HCT116 (cell line): ENCODE results near the gene REG3G. TPM values are rescaled to one million over a fixed set of nuclear protein-coding genes. Genes with fewer than 3 reads are reported as not detected.

Experiments
- ATAC-seq: fragments of 200-7000 bp; cut with Tn5 transposase; 2 replicates; pipeline ENCODE4 v1.9.1; 2020; ENCODE audit warnings: mild to moderate bottlenecking, moderate library complexity
- BruUV-seq: library from RNA; stranded (reverse); fragments of 400-500 nt; replicated peaks from 2 replicates; lab custom pipeline; 2021; lab: Mats Ljungman, UMichigan
- CTCF ChIA-PET: fragments of 300-600 bp; sonication (Branson Sonifier 250); formaldehyde crosslinking; loops from one replicate; lab custom pipeline; 2021; ENCODE audit warnings: antibody characterized with exemption; lab: Charles Lee
- POLR2A ChIA-PET: fragments of 300-600, 350-600 bp; sonication (Branson Sonifier 250); formaldehyde crosslinking; loops from one replicate; lab custom pipeline; 2021; ENCODE audit warnings: antibody characterized with exemption; lab: Charles Lee
- RAD21 ChIA-PET, 2 experiments: fragments of 300-600 bp; sonication (Branson Sonifier 250); formaldehyde crosslinking; loops; one replicate each; lab custom pipeline; 2023; ENCODE audit warnings: low total read pairs in 2 of 2; ENCODE audit not compliant: uncharacterized antibody in 2 of 2, unreplicated experiment in 2 of 2, low non-redundant PET in 1 of 2; lab: Charles Lee
- DNase-seq: peaks from one replicate; pipeline ENCODE4 v3.0.0-alpha.2; 2010; ENCODE audit warnings: low read depth, low spot score
- H2AFZ ChIP-seq: fragments of 200-600 bp; shearing (Covaris generic), sonication (generic); 2 replicates; pipeline ENCODE4 v1.6.1; 2017; ENCODE audit warnings: low read depth, mixed run types, mixed read lengths, antibody characterized with exemption, low read length; ENCODE audit not compliant: poor library complexity, severe bottlenecking
- H3K27ac ChIP-seq: 2 replicates; pipeline ENCODE4 v1.5.1; 2012; ENCODE audit warnings: low read depth, low read length
- H3K27me3 ChIP-seq: fragments of 200-600 bp; sonication (generic); 2 replicates; pipeline ENCODE4 v1.6.1; 2016; ENCODE audit warnings: mixed run types, low read length, mixed read lengths; ENCODE audit not compliant: insufficient read depth
- H3K36me3 ChIP-seq, 2 experiments: fragments of 200-500 bp in 1 of 2; fragments of 200-600 bp in 1 of 2; sonication (Bioruptor generic) in 1 of 2; sonication (generic) in 1 of 2; 2 replicates each; pipeline versions ENCODE4 v1.5.1 to v1.6.1; 2014 to 2016; ENCODE audit warnings: low read length in 2 of 2, inconsistent platforms in 1 of 2, mixed read lengths in 1 of 2, mixed run types in 1 of 2; ENCODE audit not compliant: insufficient read depth in 2 of 2, control insufficient read depth in 1 of 2
- H3K4me1 ChIP-seq, 2 experiments: fragments of 200-600 bp in 1 of 2; sonication (generic) in 1 of 2; 2 replicates each; pipeline versions ENCODE4 v1.5.1 to v1.6.1; 2012 to 2017; ENCODE audit warnings: low read length in 2 of 2, inconsistent platforms in 1 of 2, mild to moderate bottlenecking in 1 of 2, mixed read lengths in 1 of 2, mixed run types in 1 of 2, moderate library complexity in 1 of 2; ENCODE audit not compliant: insufficient read depth in 2 of 2, control insufficient read depth in 1 of 2
- H3K4me2 ChIP-seq: fragments of 200-600 bp; sonication (generic); 2 replicates; pipeline ENCODE4 v1.6.1; 2017; ENCODE audit warnings: mixed run types, low read length, mixed read lengths
- H3K4me3 ChIP-seq, 2 experiments: fragments of 200-600 bp in 1 of 2; sonication (generic) in 1 of 2; replicated peaks in 1 of 2; 2 replicates each; pipeline ENCODE4 v1.5.1; 2011 to 2016; ENCODE audit warnings: low read length in 2 of 2, control low read depth in 1 of 2, low read depth in 1 of 2, mild to moderate bottlenecking in 1 of 2, mixed read lengths in 1 of 2, mixed run types in 1 of 2
- H3K79me2 ChIP-seq: fragments of 200-600 bp; sonication (generic); 2 replicates; pipeline ENCODE4 v1.6.1; 2017; ENCODE audit warnings: mild to moderate bottlenecking, mixed run types, low read length, moderate library complexity, mixed read lengths; ENCODE audit not compliant: insufficient read depth
- H3K9ac ChIP-seq: fragments of 200-600 bp; sonication (generic); 2 replicates; pipeline ENCODE4 v1.6.1; 2016; ENCODE audit warnings: low read length, mixed read lengths
- H3K9me2 ChIP-seq: fragments of 200-600 bp; sonication (generic), shearing (Covaris generic); 2 replicates; pipeline ENCODE4 v1.6.1; 2017; ENCODE audit warnings: mixed run types, mild to moderate bottlenecking, moderate library complexity; ENCODE audit not compliant: insufficient read depth
- H3K9me3 ChIP-seq, 2 experiments: fragments of 200-500 bp in 1 of 2; fragments of 200-600 bp in 1 of 2; sonication (Bioruptor generic) in 1 of 2; sonication (generic) in 1 of 2; 2 replicates each; pipeline ENCODE4 v1.6.1; 2014 to 2017; ENCODE audit warnings: low read length in 2 of 2, mixed read lengths in 2 of 2, inconsistent platforms in 1 of 2, low read depth in 1 of 2, mild to moderate bottlenecking in 1 of 2, mixed run types in 1 of 2, moderate library complexity in 1 of 2; ENCODE audit not compliant: control insufficient read depth in 1 of 2, insufficient read depth in 1 of 2
- H4K20me1 ChIP-seq: fragments of 200-600 bp; sonication (generic), shearing (Covaris generic); 2 replicates; pipeline ENCODE4 v1.6.1; 2017; ENCODE audit warnings: mixed run types, mild to moderate bottlenecking, moderate library complexity; ENCODE audit not compliant: insufficient read depth
- EZH2phosphoT487 ChIP-seq: fragments of 200-600 bp; IDR thresholded peaks from 2 replicates; pipeline ENCODE4 v1.6.1; 2018; ENCODE audit warnings: antibody characterized with exemption, borderline replicate concordance
- REST ChIP-seq: IDR thresholded peaks from 2 replicates; pipeline ENCODE4 v1.6.1; 2012; ENCODE audit warnings: low read depth
- SIN3A ChIP-seq: IDR thresholded peaks from 2 replicates; pipeline ENCODE4 v1.6.1; 2012; ENCODE audit warnings: low read depth
- ZNF274 ChIP-seq: fragments of 200-500 bp; sonication (Bioruptor generic); IDR thresholded peaks from 2 replicates; pipeline ENCODE4 v1.6.1; 2014; ENCODE audit warnings: mild to moderate bottlenecking, low read depth, low read length, inconsistent platforms
- intact Hi-C: fragments of 100-400 bp; cut with micrococcal nuclease; formaldehyde crosslinking; loops from 2 replicates; pipeline ENCODE4 v1.10.0; 2022
- total RNA-seq: library from RNA; stranded (reverse); gene quantifications from one replicate; pipeline ENCODE4 v1.2.1, GENCODE V29; 2021; ENCODE audit not compliant: unreplicated experiment

The REG3G gene
- total RNA-seq, 1 experiment from 2014 or later: 0.86 TPM

- H3K4me1 ChIP-seq: no peaks in the 10 kb centered on the region
- no TSS peak for BruUV-seq
- no peak overlapping the region for H3K4me2 ChIP-seq
- intact Hi-C loops: no loop called here
- no peaks in the 10 kb centered on the region for H3K36me3 ChIP-seq
- H3K9ac ChIP-seq: no peak overlapping the region
- H3K27ac ChIP-seq: no peak overlapping the region
- no peak for ATAC-seq
- H2AFZ ChIP-seq: no peak overlapping the region
- H3K4me3 ChIP-seq: no peak overlapping the region
- peaks cover 4 to 17% of the 10 kb centered on the region in 2 experiments; a peak in 2 of 4 replicates for H3K9me3 ChIP-seq
- POLR2A ChIA-PET: no interaction called here
- RAD21 ChIA-PET: no interaction called here
- no peak for TF ChIP-seq REST
- no peak for TF ChIP-seq EZH2phosphoT487
- no peaks in the 10 kb centered on the region for H3K27me3 ChIP-seq
- CTCF ChIA-PET: no interaction called here
- no peaks in the 10 kb centered on the region for H3K79me2 ChIP-seq
- H4K20me1 ChIP-seq: no peaks in the 10 kb centered on the region
- no peaks in the 10 kb centered on the region for H3K9me2 ChIP-seq
- DNase-seq: no peak
Measured at GRCh38 chr2:78982638-78983330, 42.7 kb upstream of the REG3G start.

- Histone ChIP-seq H3K36me3 (no peaks in the 10 kb centered on the region), H4K20me1 (no peaks in the 10 kb centered on the region), H3K9me2 (no peaks in the 10 kb centered on the region), H3K9me3 (peaks cover 4 to 26% of the 10 kb centered on the region in 2 experiments; a peak in 2 of 4 replicates), H3K4me1 (no peaks in the 10 kb centered on the region), H3K79me2 (no peaks in the 10 kb centered on the region), H3K27ac (no peak overlapping the region), H3K4me3 (no peak overlapping the region), H3K4me2 (no peak overlapping the region), H2AFZ (no peak overlapping the region), H3K9ac (no peak overlapping the region), H3K27me3 (no peaks in the 10 kb centered on the region)
- BruUV-seq: no TSS peak
- CTCF ChIA-PET: no interaction called here
- intact Hi-C loops: no loop called here
- ATAC-seq: no peak
- POLR2A ChIA-PET: no interaction called here
- no peak for DNase-seq
- RAD21 ChIA-PET: no interaction called here
- TF ChIP-seq SIN3A (no peak), ZNF274 (no peak)
Measured at GRCh38 chr2:78984386-78984785, 41.1 kb upstream of the REG3G start.
